Measurements from ENCODE around the gene LMTK3.

LMTK3 gene

DNA sequence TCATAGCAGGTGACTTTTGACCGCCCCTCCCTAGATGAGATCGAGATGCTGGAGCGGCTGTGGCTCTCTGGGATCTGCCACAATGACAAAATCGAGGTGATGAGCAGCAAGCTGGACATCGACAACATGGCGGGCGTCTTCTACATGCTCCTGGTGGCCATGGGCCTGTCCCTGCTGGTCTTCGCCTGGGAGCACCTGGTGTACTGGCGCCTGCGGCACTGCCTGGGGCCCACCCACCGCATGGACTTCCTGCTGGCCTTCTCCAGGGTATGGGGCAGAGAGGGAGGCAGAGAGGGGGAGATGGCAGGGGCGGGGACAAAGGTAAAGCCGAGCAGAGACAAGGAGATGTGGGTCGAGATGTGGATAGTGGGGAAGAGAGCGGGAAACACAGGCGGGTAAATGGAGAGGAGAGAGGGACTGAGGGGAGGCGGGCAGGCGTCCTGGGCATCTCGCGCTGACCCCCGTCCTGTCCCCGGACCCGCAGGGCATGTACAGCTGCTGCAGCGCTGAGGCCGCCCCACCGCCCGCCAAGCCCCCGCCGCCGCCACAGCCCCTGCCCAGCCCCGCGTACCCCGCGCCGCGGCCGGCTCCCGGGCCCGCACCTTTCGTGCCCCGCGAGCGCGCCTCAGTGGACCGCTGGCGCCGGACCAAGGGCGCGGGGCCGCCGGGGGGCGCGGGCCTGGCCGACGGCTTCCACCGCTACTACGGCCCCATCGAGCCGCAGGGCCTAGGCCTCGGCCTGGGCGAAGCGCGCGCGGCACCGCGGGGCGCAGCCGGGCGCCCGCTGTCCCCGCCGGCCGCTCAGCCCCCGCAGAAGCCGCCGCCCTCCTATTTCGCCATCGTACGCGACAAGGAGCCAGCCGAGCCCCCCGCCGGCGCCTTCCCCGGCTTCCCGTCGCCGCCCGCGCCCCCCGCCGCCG lies 69.3 kb downstream of the LMTK3 start:
- Histone ChIP-seq H3K27ac (no peak overlapping the region), H3K9me3 (no peaks in the 10 kb centered on the region), H3K4me3 (no peak overlapping the region), H3K4me1 (peaks cover 0 to 27% (median 21%) of the 10 kb centered on the region in 4 donors), H3K36me3 (peaks cover 2 to 7% (median 5%) of the 10 kb centered on the region in 3 donors), H3K27me3 (peaks cover 0 to 46% of the 10 kb centered on the region in 2 donors)
- DNase-seq, result no peak
- intact Hi-C loops (cut with DNase I; ENCODE audit: low total_unique reads), result no loop called here
- TF ChIP-seq, protein P1, sequence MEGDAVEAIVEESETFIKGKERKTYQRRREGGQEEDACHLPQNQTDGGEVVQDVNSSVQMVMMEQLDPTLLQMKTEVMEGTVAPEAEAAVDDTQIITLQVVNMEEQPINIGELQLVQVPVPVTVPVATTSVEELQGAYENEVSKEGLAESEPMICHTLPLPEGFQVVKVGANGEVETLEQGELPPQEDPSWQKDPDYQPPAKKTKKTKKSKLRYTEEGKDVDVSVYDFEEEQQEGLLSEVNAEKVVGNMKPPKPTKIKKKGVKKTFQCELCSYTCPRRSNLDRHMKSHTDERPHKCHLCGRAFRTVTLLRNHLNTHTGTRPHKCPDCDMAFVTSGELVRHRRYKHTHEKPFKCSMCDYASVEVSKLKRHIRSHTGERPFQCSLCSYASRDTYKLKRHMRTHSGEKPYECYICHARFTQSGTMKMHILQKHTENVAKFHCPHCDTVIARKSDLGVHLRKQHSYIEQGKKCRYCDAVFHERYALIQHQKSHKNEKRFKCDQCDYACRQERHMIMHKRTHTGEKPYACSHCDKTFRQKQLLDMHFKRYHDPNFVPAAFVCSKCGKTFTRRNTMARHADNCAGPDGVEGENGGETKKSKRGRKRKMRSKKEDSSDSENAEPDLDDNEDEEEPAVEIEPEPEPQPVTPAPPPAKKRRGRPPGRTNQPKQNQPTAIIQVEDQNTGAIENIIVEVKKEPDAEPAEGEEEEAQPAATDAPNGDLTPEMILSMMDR (IDR thresholded peaks at IDR 0.05), result no peak

DNA sequence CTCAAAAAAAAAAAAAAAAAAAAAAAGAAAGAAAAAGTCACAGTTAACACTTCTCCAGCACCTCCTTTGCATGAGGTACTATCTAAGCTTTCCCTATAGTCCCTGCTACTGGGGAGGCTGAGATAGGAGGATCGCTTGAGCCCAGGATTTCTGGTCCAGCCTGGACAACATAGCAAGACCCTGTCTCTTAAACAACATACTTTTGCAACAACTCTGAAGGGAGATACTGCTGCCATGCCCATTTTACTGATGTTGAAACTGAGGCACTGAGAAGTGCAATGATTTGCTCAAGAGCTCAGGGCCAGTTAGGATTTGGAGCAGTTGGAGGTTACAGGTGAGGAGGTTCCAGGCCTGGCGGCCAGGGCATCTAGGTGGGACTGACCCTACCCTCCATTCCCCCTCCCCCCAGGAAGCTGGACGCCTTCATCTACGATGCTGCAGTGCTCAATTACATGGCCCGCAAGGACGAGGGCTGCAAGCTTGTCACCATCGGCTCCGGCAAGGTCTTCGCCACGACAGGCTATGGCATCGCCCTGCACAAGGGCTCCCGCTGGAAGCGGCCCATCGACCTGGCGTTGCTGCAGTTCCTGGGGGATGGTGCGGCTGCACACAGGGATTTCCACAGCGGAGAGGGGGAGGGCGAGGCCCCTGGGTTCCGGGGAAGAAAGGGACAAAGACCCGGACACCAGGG lies 70.1 kb downstream of the LMTK3 start:
- TF ChIP-seq, protein P1 (IDR thresholded peaks at IDR 0.05), result no peak
- Histone ChIP-seq H3K27ac (no peak overlapping the region), H3K9me3 (no peaks in the 10 kb centered on the region), H3K4me3 (no peak overlapping the region), H3K36me3 (peaks cover 0 to 3% (median 0%) of the 10 kb centered on the region in 3 donors), H3K27me3 (peaks cover 0 to 53% of the 10 kb centered on the region in 2 donors), H3K4me1 (peaks cover 0 to 26% (median 20%) of the 10 kb centered on the region in 4 donors)
- intact Hi-C loops (cut with DNase I; ENCODE audit: low total_unique reads), result no loop called here
- no peak for DNase-seq

DNA sequence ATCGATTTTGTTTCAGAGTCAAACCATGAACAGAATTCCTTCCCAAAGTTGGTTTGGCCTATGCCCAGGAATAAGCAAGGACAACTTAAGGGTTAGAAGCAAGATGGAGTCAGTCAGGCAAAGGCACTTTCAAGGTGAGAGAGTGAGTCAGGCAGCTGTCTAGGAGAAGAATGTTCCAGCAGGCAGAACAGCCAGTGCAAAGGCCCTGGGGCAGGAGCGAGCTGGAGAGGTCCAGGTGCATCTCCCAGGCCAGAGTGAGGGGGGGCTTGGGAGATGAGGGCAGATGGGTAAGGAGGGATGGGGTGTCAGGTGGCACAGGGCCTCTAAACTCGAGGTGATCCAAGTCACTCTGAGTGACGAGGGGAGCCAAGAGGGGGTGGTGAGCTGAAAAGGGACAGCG lies 75.0 kb downstream of the LMTK3 start:
- no peaks in the 10 kb centered on the region for H3K9me3 ChIP-seq
- H3K4me3 ChIP-seq, result no peak overlapping the region
- no peak overlapping the region for H3K27ac ChIP-seq
- H3K36me3 ChIP-seq, result peaks cover 0 to 2% (median 0%) of the 10 kb centered on the region in 3 donors
- intact Hi-C loops (cut with DNase I; ENCODE audit: low total_unique reads), result no loop called here
- TF ChIP-seq, protein P1 (IDR thresholded peaks at IDR 0.05), result no peak
- H3K4me1 ChIP-seq, result no peaks in the 10 kb centered on the region
- no peak for DNase-seq
- H3K27me3 ChIP-seq, result peaks cover 0 to 56% of the 10 kb centered on the region in 2 donors

Measured in tibial artery (tissue), 4 donors.